ENCODE data around the gene INHBB. TPM values are rescaled to one million over a fixed set of nuclear protein-coding genes. Genes with fewer than 3 reads are reported as not detected.

INHBB gene
- polyA plus RNA-seq, 1 experiment = 0.09 TPM

GRCh38 chr2:120353931-120354330 is 8.0 kb downstream of the INHBB start:
- CTCF ChIA-PET = no interaction called here
- Histone ChIP-seq H3K4me3 (ENCODE audit: low read depth, low read length) (no peak overlapping the region), H3K27me3 (ENCODE audit: control insufficient read depth, insufficient read depth, low read length) (peaks cover 78% of the 10 kb centered on the region), H3K27ac (ENCODE audit: low read depth, low read length) (no peak overlapping the region), H3K9me3 (ENCODE audit: control insufficient read depth, insufficient read depth, low read length) (peaks cover 6% of the 10 kb centered on the region; the same call in 1 of the 2 replicates)
- POLR2A ChIA-PET = no interaction called here
- DNase-seq (ENCODE audit: low read depth, low spot score) = no peak
- TF ChIP-seq CTCF (IDR thresholded peaks at IDR 0.05; ENCODE audit: low read depth, low read length) = no peak

GRCh38 chr2:120354467-120354866 is 8.5 kb downstream of the INHBB start:
- DNase-seq (ENCODE audit: low read depth, low spot score) = no peak
- ChIA-PET POLR2A (no interaction called here), CTCF (no interaction called here)
- H3K27me3 ChIP-seq (ENCODE audit: control insufficient read depth, insufficient read depth, low read length) = peaks cover 77% of the 10 kb centered on the region
- H3K4me3 ChIP-seq (ENCODE audit: low read depth, low read length) = no peak overlapping the region
- H3K9me3 ChIP-seq (ENCODE audit: control insufficient read depth, insufficient read depth, low read length) = peaks cover under 1% of the 10 kb centered on the region; the same call in 1 of the 2 replicates
- no peak for TF ChIP-seq CTCF (IDR thresholded peaks at IDR 0.05; ENCODE audit: low read depth, low read length)
- no peak overlapping the region for H3K27ac ChIP-seq (ENCODE audit: low read depth, low read length)

GRCh38 chr2:120354935-120355779 is 9.2 kb downstream of the INHBB start:
- POLR2A ChIA-PET = no interaction called here

GRCh38 chr2:120355780-120356266 is 9.9 kb downstream of the INHBB start:
- DNase-seq (ENCODE audit: low read depth, low spot score) = no peak
- Histone ChIP-seq H3K27ac (ENCODE audit: low read depth, low read length) (no peak overlapping the region), H3K9me3 (ENCODE audit: control insufficient read depth, insufficient read depth, low read length) (no peaks in the 10 kb centered on the region; the same call in 1 of the 2 replicates), H3K27me3 (ENCODE audit: control insufficient read depth, insufficient read depth, low read length) (peaks cover 68% of the 10 kb centered on the region), H3K4me3 (ENCODE audit: low read depth, low read length) (no peak overlapping the region)
- POLR2A ChIA-PET = no interaction called here
- TF ChIP-seq CTCF (IDR thresholded peaks at IDR 0.05; ENCODE audit: low read depth, low read length) = no peak
- CTCF ChIA-PET = interaction anchor here (0.6 kb wide), 1 partner anchor 12 kb away, joined by 3 read pairs; no protein-coding TSS in a partner anchor

More at GRCh38 chr2:120354935-120355779, 9.2 kb downstream of the INHBB start:
- H3K4me3 ChIP-seq (ENCODE audit: low read depth, low read length) = no peak overlapping the region
- H3K27me3 ChIP-seq (ENCODE audit: control insufficient read depth, insufficient read depth, low read length) = peaks cover 75% of the 10 kb centered on the region
- no peak for TF ChIP-seq CTCF (IDR thresholded peaks at IDR 0.05; ENCODE audit: low read depth, low read length)
- H3K9me3 ChIP-seq (ENCODE audit: control insufficient read depth, insufficient read depth, low read length) = no peaks in the 10 kb centered on the region; the same call in 1 of the 2 replicates
- H3K27ac ChIP-seq (ENCODE audit: low read depth, low read length) = no peak overlapping the region
- no peak for DNase-seq (ENCODE audit: low read depth, low spot score)
- CTCF ChIA-PET = no interaction called here

GRCh38 chr2:120357768-120358167 is 11.8 kb downstream of the INHBB start:
- CTCF ChIA-PET = interaction anchor here (0.7 kb wide), 1 partner anchor 86 kb away, joined by 3 read pairs; no protein-coding TSS in a partner anchor

More at GRCh38 chr2:120357768-120358167, 11.8 kb downstream of the INHBB start:
- no peak for TF ChIP-seq CTCF (IDR thresholded peaks at IDR 0.05; ENCODE audit: low read depth, low read length)
- no peak for DNase-seq (ENCODE audit: low read depth, low spot score)
- peaks cover 60% of the 10 kb centered on the region for H3K27me3 ChIP-seq (ENCODE audit: control insufficient read depth, insufficient read depth, low read length)
- H3K9me3 ChIP-seq (ENCODE audit: control insufficient read depth, insufficient read depth, low read length) = no peaks in the 10 kb centered on the region; the same call in 1 of the 2 replicates
- POLR2A ChIA-PET = no interaction called here
- no peak overlapping the region for H3K4me3 ChIP-seq (ENCODE audit: low read depth, low read length)
- H3K27ac ChIP-seq (ENCODE audit: low read depth, low read length) = no peak overlapping the region
